ENCODE data around the gene ADCK1. TPM values are rescaled to one million over a fixed set of nuclear protein-coding genes. Genes with fewer than 3 reads are reported as not detected.
"Not testable (repeated sequence)": the region's sequence is repeated elsewhere in the genome, so short reads cannot be mapped to it uniquely, and the experiment has no call there.

The ADCK1 gene
- total RNA-seq, 1 donor = 5.2 TPM

GRCh38 chr14:77812028-77812427, 12.1 kb downstream of the ADCK1 start:
- DNase-seq (ENCODE audit: low read depth) = no peak
- H3K4me3 ChIP-seq (ENCODE audit: low read depth, low read length) = no peak overlapping the region
- TF ChIP-seq, protein P1, sequence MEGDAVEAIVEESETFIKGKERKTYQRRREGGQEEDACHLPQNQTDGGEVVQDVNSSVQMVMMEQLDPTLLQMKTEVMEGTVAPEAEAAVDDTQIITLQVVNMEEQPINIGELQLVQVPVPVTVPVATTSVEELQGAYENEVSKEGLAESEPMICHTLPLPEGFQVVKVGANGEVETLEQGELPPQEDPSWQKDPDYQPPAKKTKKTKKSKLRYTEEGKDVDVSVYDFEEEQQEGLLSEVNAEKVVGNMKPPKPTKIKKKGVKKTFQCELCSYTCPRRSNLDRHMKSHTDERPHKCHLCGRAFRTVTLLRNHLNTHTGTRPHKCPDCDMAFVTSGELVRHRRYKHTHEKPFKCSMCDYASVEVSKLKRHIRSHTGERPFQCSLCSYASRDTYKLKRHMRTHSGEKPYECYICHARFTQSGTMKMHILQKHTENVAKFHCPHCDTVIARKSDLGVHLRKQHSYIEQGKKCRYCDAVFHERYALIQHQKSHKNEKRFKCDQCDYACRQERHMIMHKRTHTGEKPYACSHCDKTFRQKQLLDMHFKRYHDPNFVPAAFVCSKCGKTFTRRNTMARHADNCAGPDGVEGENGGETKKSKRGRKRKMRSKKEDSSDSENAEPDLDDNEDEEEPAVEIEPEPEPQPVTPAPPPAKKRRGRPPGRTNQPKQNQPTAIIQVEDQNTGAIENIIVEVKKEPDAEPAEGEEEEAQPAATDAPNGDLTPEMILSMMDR (IDR thresholded peaks at IDR 0.05; ENCODE audit: insufficient read depth, low read length) = no peak

- H3K4me3 ChIP-seq (ENCODE audit: low read depth, low read length); DNase-seq (ENCODE audit: low read depth): not testable (repeated sequence)
Measured at GRCh38 chr14:77812682-77813081, 12.8 kb downstream of the ADCK1 start.

DNA sequence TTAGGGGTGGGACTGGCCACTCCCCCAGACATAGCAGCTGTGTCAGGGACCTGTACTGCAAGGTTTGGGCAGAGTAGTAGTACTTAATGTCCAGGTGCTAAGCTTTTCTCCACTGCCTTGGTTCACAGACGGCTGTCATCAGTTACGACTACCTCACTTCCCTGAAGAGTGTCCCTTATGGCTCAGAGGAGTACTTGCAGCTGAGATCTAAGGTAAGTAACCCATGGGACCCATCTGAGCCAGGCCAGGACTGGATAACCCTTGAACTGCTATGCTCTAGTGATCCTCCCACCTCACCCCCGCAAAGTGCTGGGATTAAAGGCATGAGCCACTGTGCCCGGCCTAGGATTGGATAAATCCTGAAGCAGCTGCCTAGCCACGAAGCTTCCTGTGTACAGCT, 22.4 kb downstream of the ADCK1 start:
- H3K4me3 ChIP-seq (ENCODE audit: low read depth, low read length) = no peak overlapping the region
- no peak for DNase-seq (ENCODE audit: low read depth)
- TF ChIP-seq, protein P1 (IDR thresholded peaks at IDR 0.05; ENCODE audit: insufficient read depth, low read length) = no peak

DNA sequence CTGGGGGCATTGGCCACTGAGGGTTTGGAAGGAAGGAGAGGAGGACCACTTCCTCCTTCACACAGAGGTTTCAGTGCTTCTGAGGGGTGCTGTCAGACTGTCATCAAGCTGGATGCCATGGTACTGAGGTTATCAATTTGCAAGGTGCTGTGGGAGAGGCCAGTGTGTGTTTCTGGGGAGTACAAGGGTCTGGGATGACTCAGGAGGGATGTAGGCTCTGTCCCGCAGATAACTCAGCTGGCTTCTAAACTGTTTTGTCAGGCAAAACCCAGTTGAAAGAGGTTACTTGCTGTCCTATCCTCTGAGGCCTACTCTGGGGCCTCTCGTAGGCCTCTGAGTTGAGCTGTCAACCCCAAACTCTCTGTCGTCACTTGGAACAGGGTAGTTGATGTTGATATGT, 22.8 kb downstream of the ADCK1 start:
- TF ChIP-seq, protein P1 (IDR thresholded peaks at IDR 0.05; ENCODE audit: insufficient read depth, low read length) = no peak
- H3K4me3 ChIP-seq (ENCODE audit: low read depth, low read length) = no peak overlapping the region
- no peak for DNase-seq (ENCODE audit: low read depth)

GRCh38 chr14:77823378-77823777, 23.5 kb downstream of the ADCK1 start:
- TF ChIP-seq, protein P1 (IDR thresholded peaks at IDR 0.05; ENCODE audit: insufficient read depth, low read length) = no peak
- no peak overlapping the region for H3K4me3 ChIP-seq (ENCODE audit: low read depth, low read length)
- no peak for DNase-seq (ENCODE audit: low read depth)

DNA sequence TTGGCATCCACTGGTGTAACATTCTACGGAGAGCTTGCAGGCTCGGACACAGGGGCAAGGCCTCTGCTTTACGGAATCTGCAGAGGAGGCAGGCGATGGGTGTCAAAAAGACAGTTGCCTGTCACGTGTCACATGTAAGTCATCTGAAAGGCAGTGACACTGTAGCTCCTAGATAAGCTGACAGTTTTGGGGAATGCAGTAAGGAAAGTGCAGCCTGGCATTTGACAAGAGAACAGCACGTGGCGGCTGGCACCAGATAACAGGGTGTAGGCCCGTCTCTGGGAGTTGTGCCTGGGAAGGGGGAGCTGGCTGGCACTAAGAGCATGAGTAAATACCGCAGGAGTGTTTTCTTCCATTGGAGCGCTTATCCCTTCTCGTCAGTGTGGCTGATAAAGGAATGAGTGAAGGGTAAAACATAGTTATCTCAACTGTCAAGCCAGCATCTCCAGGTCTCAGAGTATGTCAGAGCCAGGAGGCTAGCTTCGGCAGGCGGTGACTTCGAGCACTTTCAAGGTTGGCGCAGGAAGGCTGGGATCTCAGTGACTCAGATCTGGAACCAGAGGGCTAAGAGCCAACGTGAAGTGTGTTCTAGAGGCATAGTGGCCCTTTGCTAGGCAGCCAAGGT, 26.1 kb downstream of the ADCK1 start:
- DNase-seq (ENCODE audit: low read depth) = no peak
- TF ChIP-seq, protein P1 (IDR thresholded peaks at IDR 0.05; ENCODE audit: insufficient read depth, low read length) = no peak
- no peak overlapping the region for H3K4me3 ChIP-seq (ENCODE audit: low read depth, low read length)

DNA sequence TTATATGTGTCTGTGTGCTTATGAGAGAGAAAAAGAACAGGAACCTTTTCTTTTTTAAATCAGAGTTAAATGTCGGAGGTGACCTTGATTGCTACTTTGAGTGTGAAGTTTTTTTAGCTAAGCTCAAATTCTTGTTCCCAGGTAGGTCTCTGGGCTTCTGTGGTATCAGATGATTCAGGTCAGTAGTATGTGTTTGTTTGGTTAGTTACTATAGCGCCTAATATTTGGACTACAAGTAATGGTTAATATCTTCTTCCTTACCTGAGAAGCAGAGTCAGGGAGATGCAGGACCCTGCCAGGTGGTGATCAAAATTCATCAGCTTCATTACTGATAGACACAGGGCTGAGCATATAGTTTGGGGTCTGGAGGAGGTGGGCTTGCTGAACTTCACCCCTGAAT, 30.8 kb downstream of the ADCK1 start:
- H3K4me3 ChIP-seq (ENCODE audit: low read depth, low read length) = no peak overlapping the region
- no peak for DNase-seq (ENCODE audit: low read depth)
- TF ChIP-seq, protein P1 (IDR thresholded peaks at IDR 0.05; ENCODE audit: insufficient read depth, low read length) = no peak
